ENCODE data around the gene STAC3. TPM values are rescaled to one million over a fixed set of nuclear protein-coding genes. Genes with fewer than 3 reads are reported as not detected.

STAC3 gene
- total RNA-seq, 1 donor from 2014 or later: 5.1 TPM

GRCh38 chr12:57216014-57216911 is 34.7 kb downstream of the STAC3 start, which contains the start of gene NXPH4:
NXPH4 (plus strand) TSS chr12:57216794; CDS start chr12:57216970, 176 bp downstream.
- DNase-seq (ENCODE audit: low spot score): peak; percentile 70
- TF ChIP-seq CTCF (IDR thresholded peaks at IDR 0.05) (no peak), EZH2phosphoT487 (IDR thresholded peaks at IDR 0.05) (peak; percentile 82), EZH2 (IDR thresholded peaks at IDR 0.05) (peak; percentile 77)
- Mint-ChIP-seq H3K4me1 (peaks cover 52% of the 10 kb centered on the region), H3K27ac (peak within 1 kb of the TSS; percentile 22), H3K36me3 (peaks cover 4% of the 10 kb centered on the region), H3K4me3 (peak within 1 kb of the TSS; percentile 83), H3K9me3 (peaks cover 5% of the 10 kb centered on the region), H3K27me3 (ENCODE audit: insufficient read depth, low read depth) (peaks cover 67% of the 10 kb centered on the region)
- Histone ChIP-seq H3K27me3 (peaks cover 79% of the 10 kb centered on the region), H2AFZ (replicated peaks) (no peak within 1 kb of the TSS), H4K20me1 (ENCODE audit: low read depth) (peaks cover 72% of the 10 kb centered on the region), H3K9me3 (ENCODE audit: low read depth) (no peaks in the 10 kb centered on the region), H3K79me2 (ENCODE audit: low read depth) (no peaks in the 10 kb centered on the region), H3K4me3 (peak within 1 kb of the TSS; percentile 52), H3F3A (ENCODE audit: low read depth) (peaks cover 64% of the 10 kb centered on the region), H3K27ac (no peak within 1 kb of the TSS), H3K4me2 (peak within 1 kb of the TSS; percentile 92), H3K9ac (no peak within 1 kb of the TSS), H3K36me3 (no peaks in the 10 kb centered on the region), H3K4me1 (peaks cover 57% of the 10 kb centered on the region)

- Histone ChIP-seq H3K4me2 (peak overlapping the region; percentile 92), H3K27ac (no peak overlapping the region), H3F3A (ENCODE audit: low read depth) (peaks cover 60% of the 10 kb centered on the region), H3K4me3 (no peak overlapping the region), H4K20me1 (ENCODE audit: low read depth) (peaks cover 70% of the 10 kb centered on the region), H3K9me3 (ENCODE audit: low read depth) (no peaks in the 10 kb centered on the region), H3K79me2 (ENCODE audit: low read depth) (no peaks in the 10 kb centered on the region), H3K4me1 (peaks cover 50% of the 10 kb centered on the region), H3K36me3 (no peaks in the 10 kb centered on the region), H3K27me3 (peaks cover 73% of the 10 kb centered on the region), H3K9ac (no peak overlapping the region), H2AFZ (replicated peaks) (no peak overlapping the region)
- Mint-ChIP-seq H3K27me3 (ENCODE audit: insufficient read depth, low read depth) (peaks cover 61% of the 10 kb centered on the region), H3K4me1 (peaks cover 47% of the 10 kb centered on the region), H3K9me3 (peaks cover 2% of the 10 kb centered on the region), H3K36me3 (peaks cover 4% of the 10 kb centered on the region), H3K27ac (peak overlapping the region; percentile 22), H3K4me3 (peak overlapping the region; percentile 35)
- no peak for DNase-seq (ENCODE audit: low spot score)
- TF ChIP-seq CTCF (IDR thresholded peaks at IDR 0.05) (no peak), EZH2phosphoT487 (IDR thresholded peaks at IDR 0.05) (peak; percentile 6), EZH2 (IDR thresholded peaks at IDR 0.05) (peak; percentile 89)
Measured at GRCh38 chr12:57215668-57216013, 35.3 kb downstream of the STAC3 start.

- Histone ChIP-seq H3K4me3 (no peak overlapping the region), H3K27me3 (peaks cover 67% of the 10 kb centered on the region), H3K9me3 (ENCODE audit: low read depth) (no peaks in the 10 kb centered on the region), H2AFZ (replicated peaks) (no peak overlapping the region), H3K9ac (no peak overlapping the region), H3K27ac (no peak overlapping the region), H3F3A (ENCODE audit: low read depth) (peaks cover 55% of the 10 kb centered on the region), H3K79me2 (ENCODE audit: low read depth) (no peaks in the 10 kb centered on the region), H4K20me1 (ENCODE audit: low read depth) (peaks cover 65% of the 10 kb centered on the region), H3K4me2 (no peak overlapping the region), H3K36me3 (no peaks in the 10 kb centered on the region), H3K4me1 (peaks cover 45% of the 10 kb centered on the region)
- H3K4me1 Mint-ChIP-seq: peaks cover 45% of the 10 kb centered on the region
- peaks cover 58% of the 10 kb centered on the region for H3K27me3 Mint-ChIP-seq (ENCODE audit: insufficient read depth, low read depth)
- H3K27ac Mint-ChIP-seq: no peak overlapping the region
- TF ChIP-seq CTCF (IDR thresholded peaks at IDR 0.05) (no peak), EZH2 (IDR thresholded peaks at IDR 0.05) (no peak), EZH2phosphoT487 (IDR thresholded peaks at IDR 0.05) (no peak)
- peak overlapping the region; percentile 73 for H3K4me3 Mint-ChIP-seq
- no peak for DNase-seq (ENCODE audit: low spot score)
- H3K36me3 Mint-ChIP-seq: peaks cover 4% of the 10 kb centered on the region
- peaks cover 2% of the 10 kb centered on the region for H3K9me3 Mint-ChIP-seq
Measured at GRCh38 chr12:57215065-57215464, 35.9 kb downstream of the STAC3 start.

All from neural progenitor cell (in vitro differentiated cells).